Breast epithelium (tissue), 3 donors: ENCODE measurements around the gene GREB1L.

ENCODE experiments used
- CTCF ChIP-seq, 3 donors: fragments of 450-650 bp; IDR thresholded peaks; one replicate each; pipeline ENCODE4 v1.5.1; 2016 to 2017; ENCODE audit warnings: antibody characterized with exemption in 3 of 3, mild to moderate bottlenecking in 3 of 3, moderate library complexity in 3 of 3
- POLR2A ChIP-seq: fragments of 450-650 bp; IDR thresholded peaks from one replicate; pipeline ENCODE4 v1.6.1; 2016; ENCODE audit warnings: antibody characterized with exemption, mild to moderate bottlenecking, moderate library complexity

- TF ChIP-seq CTCF (IDR thresholded peaks at IDR 0.05): no peak
- no peak for TF ChIP-seq POLR2A
Measured at GRCh38 chr18:21218862-21219261, 23.2 kb upstream of the GREB1L start.
